GM19452 (cell line): ENCODE data around the gene WDR72.
"Not testable (repeated sequence)": the region's sequence is repeated elsewhere in the genome, so short reads cannot be mapped to it uniquely, and the experiment has no call there.

Source experiments
- ATAC-seq: cut with Tn5 transposase; IDR thresholded peaks from one replicate; pipeline ENCODE4 v1.9.1; 2021; ENCODE audit not compliant: unreplicated experiment

The WDR72 gene

DNA sequence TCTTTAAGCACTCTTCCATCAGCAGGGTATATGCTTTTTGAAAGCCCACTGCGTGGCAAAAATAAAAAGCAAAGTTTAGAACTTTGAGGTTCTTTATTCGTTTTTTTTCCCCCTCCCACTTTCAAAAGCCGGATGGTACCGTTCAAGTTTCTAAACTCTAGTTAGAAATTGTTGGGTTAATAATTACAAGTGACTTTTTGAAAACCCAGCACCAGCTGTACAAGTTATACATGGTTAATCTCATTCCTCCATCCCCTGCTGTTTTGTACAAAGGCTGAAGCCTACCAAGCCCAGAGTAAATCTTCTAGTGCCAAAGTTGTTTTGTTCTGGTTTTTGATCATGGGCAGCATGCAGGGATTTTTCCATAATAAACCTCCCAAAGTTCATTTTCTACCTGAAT lies 48.6 kb downstream of the WDR72 start:
- no peak for ATAC-seq

DNA sequence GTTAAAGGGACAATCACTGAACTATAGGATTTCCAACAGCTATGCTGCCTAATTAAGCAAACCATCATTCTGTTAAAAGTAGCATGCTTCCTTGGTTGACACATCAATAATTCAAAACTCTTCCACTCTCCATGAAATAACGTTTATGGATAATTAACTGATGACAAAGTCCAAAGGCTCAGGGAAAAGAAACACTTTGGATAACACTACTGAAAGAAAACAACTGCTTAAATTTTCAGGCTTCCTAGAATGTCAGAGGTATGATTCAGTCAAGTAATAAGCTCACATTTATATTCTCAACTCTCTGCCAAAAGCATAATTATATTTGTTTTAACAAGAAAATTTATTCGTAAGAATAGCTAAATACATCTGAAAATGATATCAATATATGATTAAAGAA lies 49.6 kb downstream of the WDR72 start:
- no peak for ATAC-seq

DNA sequence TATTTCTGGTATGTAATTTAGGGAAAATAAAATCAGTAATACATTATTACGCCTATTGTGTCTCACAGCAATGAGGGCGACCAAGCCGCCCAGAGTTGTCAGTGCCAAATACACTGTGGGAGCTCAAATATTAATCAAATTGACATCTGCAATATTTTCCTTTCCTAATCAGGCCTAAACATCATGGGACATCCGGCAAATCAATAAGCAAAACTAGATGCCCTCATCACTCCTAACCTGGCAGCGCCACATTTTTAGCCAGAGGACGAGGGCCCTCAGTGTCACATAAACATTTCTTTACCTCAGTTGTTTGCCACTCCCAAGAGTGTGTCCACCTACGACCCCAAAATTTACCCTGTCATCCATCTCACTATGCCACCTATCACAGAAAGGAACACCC lies 64.1 kb downstream of the WDR72 start:
- no peak for ATAC-seq

DNA sequence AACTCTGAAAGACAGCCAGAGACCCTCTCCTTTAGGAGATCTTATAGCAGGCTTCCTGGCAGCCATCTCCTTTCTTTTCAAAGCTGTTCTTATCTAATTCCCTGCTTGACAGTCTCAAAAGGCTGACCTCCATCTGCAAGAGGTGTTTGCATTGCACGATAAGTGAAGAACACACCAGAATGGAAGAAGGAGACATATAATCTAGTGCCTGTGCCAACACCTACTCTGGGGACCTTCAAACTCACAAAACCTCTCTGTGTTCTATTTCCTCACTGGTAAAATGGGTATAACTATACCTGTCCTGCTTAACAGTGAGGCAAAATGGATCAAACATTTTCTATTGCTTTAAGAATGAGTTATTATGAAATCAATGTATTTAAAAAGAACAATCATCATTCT lies 65.0 kb downstream of the WDR72 start:
- ATAC-seq = no peak

DNA sequence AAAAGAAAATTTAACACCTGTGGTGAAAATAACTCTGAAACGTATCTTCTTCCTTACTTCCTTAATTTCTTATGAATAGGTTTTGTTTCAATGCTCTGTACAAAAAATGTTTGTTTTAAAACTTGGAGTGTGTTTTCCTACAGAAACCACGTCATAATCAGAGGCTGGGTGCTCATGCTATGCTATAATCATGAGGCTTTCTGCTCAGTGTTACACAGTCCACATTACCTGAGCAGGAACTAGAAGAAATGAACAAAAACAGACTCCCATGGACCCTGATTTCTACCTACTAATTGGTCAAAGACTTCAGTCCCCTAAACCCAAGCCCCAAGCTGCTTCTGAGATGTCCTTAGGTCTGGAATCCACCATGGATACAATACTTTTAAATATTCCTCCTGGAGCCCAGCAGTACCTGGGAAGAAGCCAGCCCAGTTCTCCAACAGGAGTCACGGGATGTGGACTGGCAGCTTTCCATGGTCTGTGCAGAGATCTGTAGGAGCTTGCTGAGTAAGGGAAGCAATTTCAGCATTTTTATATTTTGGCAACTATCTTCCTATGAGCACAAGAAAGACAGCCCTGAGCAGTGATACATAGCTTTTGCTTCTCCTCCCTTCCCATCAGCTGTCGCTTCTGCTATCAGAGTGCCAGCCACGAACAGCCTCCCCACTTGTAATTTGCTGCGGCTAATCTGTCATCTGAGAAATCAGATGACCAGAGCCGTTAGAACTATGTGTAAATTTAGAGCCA lies 65.6 kb downstream of the WDR72 start:
- ATAC-seq = no peak

DNA sequence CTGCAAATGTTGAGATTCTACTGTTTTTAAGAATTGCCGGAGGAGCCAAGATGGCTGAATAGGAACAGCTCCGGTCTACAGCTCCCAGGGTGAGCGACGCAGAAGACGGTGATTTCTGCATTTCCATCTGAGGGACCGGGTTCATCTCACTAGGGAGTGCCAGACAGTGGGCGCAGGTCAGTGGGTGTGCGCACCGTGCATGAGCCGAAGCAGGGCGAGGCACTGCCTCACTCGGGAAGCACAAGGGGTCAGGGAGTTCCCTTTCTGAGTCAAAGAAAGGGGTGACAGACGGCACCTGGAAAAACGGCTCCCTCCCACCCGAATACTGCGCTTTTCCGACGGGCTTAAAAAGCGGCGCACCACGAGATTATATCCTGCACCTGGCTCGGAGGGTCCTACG lies 75.3 kb downstream of the WDR72 start:
- ATAC-seq = not testable (repeated sequence)

- no peak for ATAC-seq
Measured at GRCh38 chr15:53681056-53681455, 78.4 kb downstream of the WDR72 start.

- no peak for ATAC-seq
Measured at GRCh38 chr15:53675832-53676231, 83.6 kb downstream of the WDR72 start.

DNA sequence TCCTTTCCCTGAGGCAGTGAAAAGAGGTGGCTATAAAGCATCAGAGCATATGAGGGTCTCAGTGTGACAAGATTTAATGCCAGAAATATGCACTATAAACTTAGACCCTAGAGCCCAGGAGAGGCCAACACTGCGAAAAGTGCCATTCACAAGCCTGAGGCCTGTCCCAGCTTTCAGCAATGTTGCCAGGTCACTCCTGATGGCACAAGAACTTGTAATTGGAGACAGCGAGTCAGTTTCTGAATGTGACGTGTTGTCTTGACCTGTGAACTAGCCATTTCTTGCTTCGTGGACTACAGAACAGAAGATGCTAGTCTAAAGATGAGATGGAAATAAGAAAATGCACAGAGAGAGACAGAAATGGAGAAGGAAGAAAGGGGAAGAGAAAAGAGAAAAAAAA lies 87.9 kb downstream of the WDR72 start:
- no peak for ATAC-seq

GRCh38 chr15:53670701-53671100 lies 88.8 kb downstream of the WDR72 start:
- no peak for ATAC-seq

DNA sequence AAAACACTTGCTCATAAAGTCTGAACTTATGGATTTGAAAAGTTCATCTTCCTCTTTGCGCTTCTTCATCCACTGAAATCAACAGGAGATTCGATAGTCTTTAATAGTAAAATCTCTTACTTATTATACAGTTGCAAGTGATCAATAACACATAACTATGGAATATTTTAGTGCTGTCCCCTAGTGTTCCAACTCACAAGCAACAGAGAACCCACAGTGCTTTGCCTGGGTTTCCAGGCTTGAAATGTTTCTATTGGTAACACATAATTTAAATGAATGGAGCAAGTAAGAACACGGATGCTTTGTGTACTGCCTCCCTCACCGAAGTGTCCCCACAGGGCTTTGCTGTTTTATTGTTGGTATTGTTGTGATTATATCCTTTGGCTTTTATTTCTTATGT lies 93.5 kb downstream of the WDR72 start:
- ATAC-seq = no peak

DNA sequence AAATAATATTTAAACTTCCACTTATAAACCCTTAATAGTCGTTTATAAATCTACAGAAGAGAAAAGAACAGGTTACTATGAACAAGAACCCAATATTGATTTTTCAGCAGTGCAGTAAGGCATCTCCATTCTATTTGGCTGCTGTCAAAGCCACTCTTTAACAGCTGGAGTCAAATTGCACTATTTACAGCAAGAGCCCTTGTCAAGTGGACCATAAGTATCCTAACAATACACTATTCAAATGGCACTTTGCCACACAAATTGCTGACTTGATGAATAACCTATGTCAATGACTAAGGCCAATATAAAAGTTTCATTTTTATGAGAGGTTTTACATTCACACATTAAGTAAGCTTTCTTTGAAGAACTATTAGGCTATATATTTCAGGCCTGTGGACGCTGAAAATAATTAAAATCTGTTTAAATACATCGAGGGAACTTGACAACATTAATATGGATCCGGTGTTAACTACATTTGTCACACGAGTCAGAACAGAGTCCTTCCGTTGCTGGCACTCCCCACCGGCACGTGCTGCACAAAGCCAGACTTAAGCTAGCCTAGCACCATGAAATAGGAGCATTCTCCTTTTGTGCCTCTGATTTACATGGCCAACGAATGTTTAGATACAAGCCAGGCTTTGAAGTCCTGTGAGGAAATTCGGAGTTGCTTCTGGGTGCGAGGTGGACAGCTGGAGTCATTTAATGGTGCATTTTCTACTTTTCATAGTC lies 100.5 kb downstream of the WDR72 start:
- no peak for ATAC-seq

DNA sequence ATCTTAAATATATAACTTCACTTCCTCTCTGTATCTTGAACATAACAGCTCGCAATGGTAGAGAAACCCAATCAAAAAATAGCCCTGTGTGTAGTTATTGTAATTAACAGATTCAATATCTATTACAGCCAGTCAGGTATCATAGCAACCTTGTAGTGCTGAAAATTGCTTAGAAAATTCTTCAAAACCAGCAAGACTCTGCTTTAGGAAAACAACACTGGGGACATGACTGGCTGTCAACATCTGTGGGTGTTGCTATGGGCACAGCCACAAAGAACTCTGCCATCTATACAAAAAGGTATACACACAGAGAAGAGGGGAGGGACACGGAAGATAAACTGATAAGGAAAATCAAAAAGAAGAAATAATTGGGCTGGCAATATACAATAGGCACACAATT lies 101.2 kb downstream of the WDR72 start:
- no peak for ATAC-seq

GRCh38 chr15:53648934-53649333 lies 110.5 kb downstream of the WDR72 start:
- no peak for ATAC-seq

DNA sequence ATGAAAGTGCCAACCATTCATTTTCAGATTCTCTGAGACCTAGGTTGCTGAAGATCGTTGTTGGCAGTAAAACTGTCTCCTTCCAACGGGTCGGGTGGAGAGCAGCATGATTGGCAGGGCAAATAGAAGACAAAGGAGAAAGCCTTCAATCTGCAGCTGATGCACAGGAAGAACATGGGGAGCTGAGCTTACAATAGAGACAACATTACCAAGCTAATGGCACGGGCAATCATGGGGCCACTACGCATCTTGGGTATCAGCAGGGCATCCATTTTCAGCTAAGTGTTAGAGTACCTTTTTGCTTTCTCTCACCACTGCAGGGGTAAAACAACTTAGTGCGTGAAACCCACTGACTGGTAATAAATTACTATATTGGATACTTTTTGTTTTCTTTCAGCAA lies 114.8 kb downstream of the WDR72 start:
- no peak for ATAC-seq

DNA sequence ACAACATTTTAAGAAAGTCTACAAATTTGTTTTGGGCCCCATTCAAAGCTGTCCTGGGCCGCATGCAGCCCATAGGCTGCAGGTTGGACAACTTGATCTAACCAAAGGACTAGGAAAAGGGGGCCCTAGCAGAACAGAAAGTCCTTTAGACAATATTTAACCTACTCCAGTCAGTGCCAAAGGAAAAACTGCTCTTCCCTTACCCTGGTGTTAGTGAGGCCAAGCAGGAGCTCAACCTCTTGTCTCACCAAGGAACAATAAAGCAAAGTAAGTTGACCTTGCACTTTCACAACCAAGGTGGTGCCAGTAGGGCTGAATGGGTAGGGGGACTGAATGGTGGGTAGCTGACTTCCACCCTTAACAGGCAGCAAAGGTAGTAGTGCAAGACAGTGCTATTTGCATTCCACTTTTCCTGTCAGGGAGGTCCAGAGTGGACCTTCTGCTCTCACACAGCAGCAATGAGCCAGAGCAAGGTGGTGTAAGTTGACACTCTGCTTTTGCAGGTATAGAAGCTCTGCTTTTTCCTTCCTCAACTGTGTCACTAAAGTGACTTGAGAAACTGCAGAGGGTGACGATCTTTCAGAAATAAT lies 124.9 kb downstream of the WDR72 start:
- ATAC-seq = no peak

GRCh38 chr15:53627279-53627678 lies 132.2 kb downstream of the WDR72 start:
- no peak for ATAC-seq

DNA sequence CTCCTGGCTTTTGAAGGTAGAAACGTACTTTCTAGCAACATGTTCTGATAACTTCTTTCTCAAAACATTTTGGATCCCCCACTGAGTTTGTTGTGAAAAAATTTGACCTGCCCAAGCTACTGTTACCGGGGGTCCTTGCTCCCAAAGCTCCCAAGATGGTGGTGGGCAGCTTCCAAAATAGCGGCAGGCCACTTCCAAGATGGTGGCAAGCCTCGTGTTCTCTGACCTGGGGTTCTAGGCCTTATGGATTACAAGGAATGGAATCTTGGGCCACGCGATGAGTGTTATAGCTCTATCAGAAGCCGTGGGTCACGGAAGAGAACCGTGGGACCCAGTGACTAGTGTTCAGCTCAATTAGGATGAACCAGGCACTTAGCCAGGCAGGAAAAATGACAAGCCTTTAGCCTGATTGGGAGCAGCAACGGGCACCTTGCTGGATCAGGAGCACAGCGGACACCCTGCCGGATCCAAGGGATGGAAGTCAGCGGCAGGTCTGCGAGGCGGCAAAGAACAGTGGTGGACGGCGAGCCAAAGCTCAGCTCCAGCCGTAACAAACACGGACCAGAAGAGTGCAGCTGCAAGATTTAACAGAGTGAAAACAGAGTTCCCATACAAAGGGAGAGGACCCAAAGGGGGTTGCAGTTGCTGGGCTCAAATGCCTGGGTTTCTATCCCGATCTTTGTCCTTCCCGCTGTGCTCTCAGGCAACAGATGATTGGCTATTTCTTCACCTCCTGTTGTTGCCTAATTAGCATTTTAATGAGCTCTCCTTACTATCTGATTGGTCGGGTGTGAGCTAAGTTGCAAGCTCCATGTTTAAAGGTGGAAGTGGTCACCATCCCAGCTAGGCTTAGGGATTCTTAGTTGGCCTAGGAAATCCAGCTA lies 133.3 kb downstream of the WDR72 start:
- ATAC-seq = no peak

- no peak for ATAC-seq
Measured at GRCh38 chr15:53625260-53625659, 134.2 kb downstream of the WDR72 start.

GRCh38 chr15:53618461-53618860 lies 141.0 kb downstream of the WDR72 start:
- ATAC-seq = no peak

GRCh38 chr15:53611145-53611920 lies 148.1 kb downstream of the WDR72 start:
- no peak for ATAC-seq
